Smooth muscle cell (in vitro differentiated cells): ENCODE measurements around the gene POU2F1. TPM values are rescaled to one million over a fixed set of nuclear protein-coding genes. Genes with fewer than 3 reads are reported as not detected.

Source experiments
- DNase-seq: peaks from one replicate; lab custom pipeline; 2025; ENCODE audit not compliant: unreplicated experiment; lab: John Stamatoyannopoulos, UW
- H2AFZ ChIP-seq: fragments of 200-600 bp; sonication (generic); 2 replicates; pipeline ENCODE4 v1.6.0; 2016; ENCODE audit warnings: antibody characterized with exemption, low read depth, mild to moderate bottlenecking
- H3F3A ChIP-seq: fragments of 200-600 bp; sonication (generic); 2 replicates; pipeline ENCODE4 v1.6.0; 2017; ENCODE audit warnings: antibody characterized with exemption, low read depth
- H3K27ac ChIP-seq: fragments of 200-600 bp; sonication (generic); 2 replicates; pipeline ENCODE4 v1.5.1; 2016; ENCODE audit warnings: low read depth, mild to moderate bottlenecking
- H3K27me3 ChIP-seq: fragments of 200-600 bp; sonication (generic); 2 replicates; pipeline ENCODE4 v1.6.1; 2016; ENCODE audit warnings: low read depth, mild to moderate bottlenecking
- H3K36me3 ChIP-seq: fragments of 200-600 bp; sonication (generic); 2 replicates; pipeline ENCODE4 v1.5.1; 2016; ENCODE audit warnings: low read depth
- H3K4me1 ChIP-seq: fragments of 200-600 bp; sonication (generic); 2 replicates; pipeline ENCODE4 v1.5.1; 2016; ENCODE audit warnings: low read depth
- H3K4me2 ChIP-seq: fragments of 200-600 bp; sonication (generic); 2 replicates; pipeline ENCODE4 v1.6.0; 2016; ENCODE audit warnings: mild to moderate bottlenecking
- H3K4me3 ChIP-seq: fragments of 200-600 bp; sonication (generic); 2 replicates; pipeline ENCODE4 v1.5.1; 2016; ENCODE audit warnings: mild to moderate bottlenecking
- H3K79me2 ChIP-seq: fragments of 200-600 bp; sonication (generic); 2 replicates; pipeline ENCODE4 v1.6.0; 2016; ENCODE audit warnings: low read depth, mild to moderate bottlenecking
- H3K9ac ChIP-seq: fragments of 200-600 bp; sonication (generic); 2 replicates; pipeline ENCODE4 v1.6.0; 2016; ENCODE audit warnings: low read depth
- H3K9me3 ChIP-seq: fragments of 200-600 bp; sonication (generic); replicated peaks from 2 replicates; pipeline ENCODE4 v1.5.1; 2016; ENCODE audit warnings: low read depth
- H4K20me1 ChIP-seq: fragments of 200-600 bp; sonication (generic); 2 replicates; pipeline ENCODE4 v1.6.0; 2016; ENCODE audit warnings: low read depth
- CTCF ChIP-seq: fragments of 200-600 bp; sonication (generic); IDR thresholded peaks from 2 replicates; pipeline ENCODE4 v1.5.1; 2017; ENCODE audit warnings: borderline replicate concordance, mild to moderate bottlenecking, antibody characterized with exemption; ENCODE audit not compliant: insufficient read depth, poor library complexity, severe bottlenecking
- WGBS: methylation state at CpG from one replicate; pipeline ENCODE4 v1.1.7; 2016; ENCODE audit warnings: low lambda C conversion rate; 5-methylcytosine and 5-hydroxymethylcytosine counted together
- polyA plus RNA-seq: library from polyadenylated mRNA; unstranded; fragments of >200 nt; fragmentation: Nextera tagmentation; extraction: Ambion mirVana; gene quantifications from 2 replicates; pipeline ENCODE4 v1.2.1, GENCODE V29; 2016
- total RNA-seq: library from RNA; depleted of rRNA; stranded (reverse); fragments of >200 nt; gene quantifications from 2 replicates; pipeline ENCODE4 v1.2.3, GENCODE V29; 2014

POU2F1 gene
- total and polyA plus RNA-seq, 2 experiments from 2014 or later, result 5.3 to 15.6 TPM

GRCh38 chr1:167447521-167448136, 226.9 kb downstream of the POU2F1 start:
- Histone ChIP-seq H3K4me2 (no peak overlapping the region), H3K79me2 (no peaks in the 10 kb centered on the region), H3K36me3 (no peaks in the 10 kb centered on the region), H4K20me1 (no peaks in the 10 kb centered on the region), H3K4me1 (no peaks in the 10 kb centered on the region), H3F3A (no peaks in the 10 kb centered on the region), H3K27me3 (no peaks in the 10 kb centered on the region), H3K4me3 (no peak overlapping the region), H3K9me3 (no peaks in the 10 kb centered on the region), H2AFZ (no peak overlapping the region), H3K27ac (no peak overlapping the region), H3K9ac (no peak overlapping the region)
- no peak for DNase-seq
- WGBS, result 75% methylated on average over 10 of the region's 10 CpGs
- TF ChIP-seq CTCF, result no peak

DNA sequence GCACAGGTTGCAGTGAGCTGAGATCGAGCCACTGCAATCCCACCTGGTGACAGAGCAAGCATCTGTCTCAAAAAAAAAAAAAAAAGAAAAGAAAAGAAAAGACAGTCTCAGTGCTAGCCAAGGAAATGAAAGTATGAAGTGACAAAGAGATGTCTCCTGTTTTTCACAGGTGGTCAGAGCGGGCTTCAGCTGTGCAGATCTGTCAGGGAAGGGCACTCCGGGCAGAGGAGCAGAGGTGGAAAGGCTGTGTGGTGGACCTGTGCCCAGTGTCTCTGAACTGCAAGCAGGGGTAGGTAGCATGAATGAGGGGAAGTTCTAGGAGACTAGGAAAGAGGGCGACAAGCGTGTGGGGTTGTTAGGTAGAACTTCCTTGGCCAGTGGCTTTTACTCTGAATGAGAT, 230.2 kb downstream of the POU2F1 start:
- DNase-seq, result no peak
- 77% methylated on average over 5 of the region's 5 CpGs for WGBS
- H3K36me3 ChIP-seq, result no peaks in the 10 kb centered on the region
- no peak overlapping the region for H3K27ac ChIP-seq
- no peak overlapping the region for H3K4me2 ChIP-seq
- peaks cover 7% of the 10 kb centered on the region for H3K4me1 ChIP-seq
- no peak overlapping the region for H3K4me3 ChIP-seq
- H3K9ac ChIP-seq, result no peak overlapping the region
- TF ChIP-seq CTCF, result no peak
- H4K20me1 ChIP-seq, result no peaks in the 10 kb centered on the region
- no peaks in the 10 kb centered on the region for H3F3A ChIP-seq
- H3K27me3 ChIP-seq, result peaks cover 10% of the 10 kb centered on the region
- no peaks in the 10 kb centered on the region for H3K9me3 ChIP-seq
- no peak overlapping the region for H2AFZ ChIP-seq
- H3K79me2 ChIP-seq, result no peaks in the 10 kb centered on the region

DNA sequence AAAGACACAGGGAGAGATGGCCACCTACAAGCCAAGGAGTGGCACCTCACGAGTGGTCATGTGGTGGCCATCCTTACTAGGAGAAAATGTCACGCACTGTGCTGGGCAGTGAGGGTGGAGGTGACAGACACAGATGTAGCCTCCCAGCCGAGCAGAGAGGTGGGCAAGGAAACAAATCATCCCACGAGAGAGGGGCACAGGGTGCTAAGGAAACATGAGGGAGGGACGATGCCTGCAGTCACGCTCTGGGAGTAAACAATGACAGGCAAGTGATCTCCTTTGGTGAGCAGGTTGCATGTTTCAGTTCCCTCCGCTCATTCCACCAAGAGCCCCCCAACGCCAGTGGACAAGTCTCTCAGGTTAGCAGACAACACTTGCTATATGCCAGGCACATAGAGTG, 231.8 kb downstream of the POU2F1 start:
- Histone ChIP-seq H3K9me3 (no peaks in the 10 kb centered on the region), H4K20me1 (no peaks in the 10 kb centered on the region), H3K27ac (no peak overlapping the region), H3K36me3 (no peaks in the 10 kb centered on the region), H2AFZ (no peak overlapping the region), H3K9ac (no peak overlapping the region), H3F3A (no peaks in the 10 kb centered on the region), H3K27me3 (peaks cover 13% of the 10 kb centered on the region), H3K79me2 (no peaks in the 10 kb centered on the region), H3K4me2 (no peak overlapping the region), H3K4me3 (no peak overlapping the region), H3K4me1 (peaks cover 7% of the 10 kb centered on the region)
- whole genome bisulfite sequencing, result 82% methylated on average over 8 of the region's 8 CpGs
- DNase-seq, result no peak
- no peak for TF ChIP-seq CTCF

DNA sequence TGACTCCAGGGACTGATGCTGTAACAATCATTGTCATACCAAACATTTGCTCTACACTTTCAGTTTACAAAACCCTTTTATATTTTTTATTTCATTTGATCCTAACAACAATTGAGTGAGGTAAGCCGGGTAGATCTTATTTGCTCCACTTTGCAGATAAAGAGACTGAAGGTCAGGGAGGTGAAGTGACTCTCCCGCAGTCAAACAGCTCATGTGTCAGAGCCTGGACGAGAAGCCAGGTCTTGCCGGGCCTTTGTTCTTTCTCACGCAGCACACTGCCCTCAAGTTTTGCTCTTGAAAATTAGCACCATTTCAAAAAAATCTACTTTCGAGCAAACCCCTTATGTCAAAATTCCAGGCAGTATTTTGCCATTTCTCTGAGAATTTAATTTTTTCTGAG, 232.4 kb downstream of the POU2F1 start:
- H3K4me1 ChIP-seq, result peaks cover 7% of the 10 kb centered on the region
- no peak for TF ChIP-seq CTCF
- no peak overlapping the region for H3K4me3 ChIP-seq
- no peak overlapping the region for H3K4me2 ChIP-seq
- no peaks in the 10 kb centered on the region for H3K36me3 ChIP-seq
- H2AFZ ChIP-seq, result no peak overlapping the region
- 82% methylated on average over 6 of the region's 6 CpGs for WGBS
- no peak for DNase-seq
- H3K9ac ChIP-seq, result no peak overlapping the region
- H3K79me2 ChIP-seq, result no peaks in the 10 kb centered on the region
- H4K20me1 ChIP-seq, result no peaks in the 10 kb centered on the region
- H3K27me3 ChIP-seq, result peaks cover 13% of the 10 kb centered on the region
- H3F3A ChIP-seq, result no peaks in the 10 kb centered on the region
- H3K9me3 ChIP-seq, result no peaks in the 10 kb centered on the region
- no peak overlapping the region for H3K27ac ChIP-seq
